ENCODE results near the gene SLC6A6. TPM values are rescaled to one million over a fixed set of nuclear protein-coding genes. Genes with fewer than 3 reads are reported as not detected.

Gene SLC6A6
- polyA plus RNA-seq, 1 donor (not counting 4 experiments of a cell fraction or from before 2014, with no cell fraction given) = 8.3 TPM

DNA sequence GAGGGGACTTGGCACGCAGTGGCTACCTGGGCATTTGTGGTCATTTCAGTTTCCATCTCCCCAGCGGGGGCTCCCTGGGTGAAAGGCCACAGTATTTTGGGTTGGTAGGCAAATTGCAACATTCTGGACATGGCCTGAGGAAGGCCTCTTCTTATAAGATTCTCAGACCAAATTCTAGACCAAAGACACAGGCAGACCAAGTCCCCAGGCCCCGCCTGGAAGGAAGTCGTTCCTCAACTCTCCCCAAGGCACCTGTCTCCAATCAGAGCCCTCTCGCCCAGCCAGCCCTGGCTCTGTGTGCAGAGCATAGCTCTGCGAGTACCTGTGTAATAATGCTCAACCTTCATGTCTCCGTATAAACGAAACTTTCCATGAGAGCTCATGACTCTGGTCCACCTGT is 84.7 kb downstream of the SLC6A6 start:
- H3K4me1 ChIP-seq (ENCODE audit: control insufficient read depth, extremely low read depth, insufficient read depth, low read length) = peaks cover 30% of the 10 kb centered on the region
- H3K9me3 ChIP-seq (ENCODE audit: control insufficient read depth, low read depth, low read length) = no peaks in the 10 kb centered on the region
- H3K4me2 ChIP-seq (ENCODE audit: control insufficient read depth, extremely low read depth, insufficient read depth, low read depth, low read length) = no peak overlapping the region
- H3K9ac ChIP-seq (ENCODE audit: control insufficient read depth, extremely low read depth, insufficient read depth, low read length) = no peak overlapping the region
- no peak for TF ChIP-seq EZH2 (IDR thresholded peaks at IDR 0.05; ENCODE audit: low read length)
- TF ChIP-seq, protein P1, sequence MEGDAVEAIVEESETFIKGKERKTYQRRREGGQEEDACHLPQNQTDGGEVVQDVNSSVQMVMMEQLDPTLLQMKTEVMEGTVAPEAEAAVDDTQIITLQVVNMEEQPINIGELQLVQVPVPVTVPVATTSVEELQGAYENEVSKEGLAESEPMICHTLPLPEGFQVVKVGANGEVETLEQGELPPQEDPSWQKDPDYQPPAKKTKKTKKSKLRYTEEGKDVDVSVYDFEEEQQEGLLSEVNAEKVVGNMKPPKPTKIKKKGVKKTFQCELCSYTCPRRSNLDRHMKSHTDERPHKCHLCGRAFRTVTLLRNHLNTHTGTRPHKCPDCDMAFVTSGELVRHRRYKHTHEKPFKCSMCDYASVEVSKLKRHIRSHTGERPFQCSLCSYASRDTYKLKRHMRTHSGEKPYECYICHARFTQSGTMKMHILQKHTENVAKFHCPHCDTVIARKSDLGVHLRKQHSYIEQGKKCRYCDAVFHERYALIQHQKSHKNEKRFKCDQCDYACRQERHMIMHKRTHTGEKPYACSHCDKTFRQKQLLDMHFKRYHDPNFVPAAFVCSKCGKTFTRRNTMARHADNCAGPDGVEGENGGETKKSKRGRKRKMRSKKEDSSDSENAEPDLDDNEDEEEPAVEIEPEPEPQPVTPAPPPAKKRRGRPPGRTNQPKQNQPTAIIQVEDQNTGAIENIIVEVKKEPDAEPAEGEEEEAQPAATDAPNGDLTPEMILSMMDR (optimal IDR thresholded peaks at IDR 0.05 in 1 of 3, IDR thresholded peaks at IDR 0.05 in 1 of 3, conservative IDR thresholded peaks at IDR 0.05 in 1 of 3; ENCODE audit: extremely low read depth in 1 of 3, insufficient read depth in 2 of 3, low read length in 3 of 3) = no peak
- H3K4me3 ChIP-seq (ENCODE audit: control insufficient read depth in 2 of 3, extremely low read depth in 1 of 3, insufficient read depth in 2 of 3, low read depth in 1 of 3, low read length in 3 of 3) = no peak overlapping the region
- peaks cover 4% of the 10 kb centered on the region for H3K9me1 ChIP-seq (ENCODE audit: control insufficient read depth, extremely low read depth, insufficient read depth, low read length)
- H2AFZ ChIP-seq (ENCODE audit: control insufficient read depth, low read length) = no peak overlapping the region
- no peaks in the 10 kb centered on the region for H3K79me2 ChIP-seq (ENCODE audit: control insufficient read depth, insufficient read depth, low read length)
- dilution Hi-C loops (cut with MboI; ENCODE audit: extremely low pct_ligation_motif_present, low sequenced_read_pairs) = no loop called here
- FAIRE-seq = no peak
- no peak overlapping the region for H3K27ac ChIP-seq (ENCODE audit: control insufficient read depth, insufficient read depth, low read length)
- H3K36me3 ChIP-seq (ENCODE audit: control insufficient read depth in 2 of 2, extremely low read depth in 1 of 2, insufficient read depth in 2 of 2, low read length in 2 of 2) = no peaks in the 10 kb centered on the region
- no peak for DNase-seq (ENCODE audit: low read depth, low spot score)
- H3K27me3 ChIP-seq (ENCODE audit: control insufficient read depth, extremely low read depth, insufficient read depth, low read length) = no peaks in the 10 kb centered on the region
- no peaks in the 10 kb centered on the region for H4K20me1 ChIP-seq (ENCODE audit: control insufficient read depth, extremely low read depth, insufficient read depth, low read length)

DNA sequence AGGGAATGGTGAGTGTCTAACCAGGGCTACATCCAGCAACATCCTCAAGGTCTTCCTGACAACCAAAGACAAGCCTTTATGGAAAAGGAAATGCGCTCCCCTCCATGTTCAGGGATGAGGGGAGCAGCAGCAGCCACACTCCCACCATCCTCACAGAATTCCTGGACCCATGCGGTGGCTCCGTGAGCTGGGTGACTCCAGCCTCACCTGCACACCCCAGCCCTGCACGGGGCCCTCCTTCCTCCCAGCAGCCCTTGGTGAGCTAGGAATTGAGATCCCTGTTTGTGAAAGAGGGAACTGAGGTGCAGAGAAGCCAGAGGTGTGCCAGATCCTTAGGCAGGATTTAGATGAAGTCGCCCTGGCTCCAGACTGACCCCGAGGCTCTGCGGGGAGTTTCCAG is 85.4 kb downstream of the SLC6A6 start:
- H3K4me2 ChIP-seq (ENCODE audit: control insufficient read depth, extremely low read depth, insufficient read depth, low read depth, low read length) = peak overlapping the region; percentile 72
- H3K27me3 ChIP-seq (ENCODE audit: control insufficient read depth, extremely low read depth, insufficient read depth, low read length) = no peaks in the 10 kb centered on the region
- DNase-seq (ENCODE audit: low read depth, low spot score) (no peak), FAIRE-seq (no peak)
- dilution Hi-C loops (cut with MboI; ENCODE audit: extremely low pct_ligation_motif_present, low sequenced_read_pairs) = no loop called here
- H3K9me1 ChIP-seq (ENCODE audit: control insufficient read depth, extremely low read depth, insufficient read depth, low read length) = peaks cover 4% of the 10 kb centered on the region
- no peaks in the 10 kb centered on the region for H4K20me1 ChIP-seq (ENCODE audit: control insufficient read depth, extremely low read depth, insufficient read depth, low read length)
- H3K4me1 ChIP-seq (ENCODE audit: control insufficient read depth, extremely low read depth, insufficient read depth, low read length) = peaks cover 30% of the 10 kb centered on the region
- H3K27ac ChIP-seq (ENCODE audit: control insufficient read depth, insufficient read depth, low read length) = peak overlapping the region; percentile 17
- no peak overlapping the region for H3K9ac ChIP-seq (ENCODE audit: control insufficient read depth, extremely low read depth, insufficient read depth, low read length)
- no peaks in the 10 kb centered on the region for H3K36me3 ChIP-seq (ENCODE audit: control insufficient read depth in 2 of 2, extremely low read depth in 1 of 2, insufficient read depth in 2 of 2, low read length in 2 of 2)
- no peak overlapping the region for H3K4me3 ChIP-seq (ENCODE audit: control insufficient read depth in 2 of 3, extremely low read depth in 1 of 3, insufficient read depth in 2 of 3, low read depth in 1 of 3, low read length in 3 of 3)
- no peaks in the 10 kb centered on the region for H3K79me2 ChIP-seq (ENCODE audit: control insufficient read depth, insufficient read depth, low read length)
- H2AFZ ChIP-seq (ENCODE audit: control insufficient read depth, low read length) = no peak overlapping the region
- no peaks in the 10 kb centered on the region for H3K9me3 ChIP-seq (ENCODE audit: control insufficient read depth, low read depth, low read length)
- TF ChIP-seq EZH2 (IDR thresholded peaks at IDR 0.05; ENCODE audit: low read length) = no peak
- TF ChIP-seq, protein P1 (optimal IDR thresholded peaks at IDR 0.05 in 1 of 3, IDR thresholded peaks at IDR 0.05 in 1 of 3, conservative IDR thresholded peaks at IDR 0.05 in 1 of 3; ENCODE audit: extremely low read depth in 1 of 3, insufficient read depth in 2 of 3, low read length in 3 of 3) = no peak
